HG03060 (cell line): ENCODE results near the gene STK39.

ENCODE experiments used
- ATAC-seq: cut with Tn5 transposase; IDR thresholded peaks from one replicate; pipeline ENCODE4 v1.9.1; 2021; ENCODE audit warnings: low read depth, moderate number of reproducible peaks; ENCODE audit not compliant: unreplicated experiment

Gene STK39

GRCh38 chr2:168059758-168060157, 187.6 kb downstream of the STK39 start:
- ATAC-seq = no peak

- ATAC-seq = no peak
Observed at GRCh38 chr2:168058675-168059074, 188.7 kb downstream of the STK39 start.

- ATAC-seq = no peak
Observed at GRCh38 chr2:168056242-168056787, 191.1 kb downstream of the STK39 start.

- no peak for ATAC-seq
Observed at GRCh38 chr2:168054657-168055056, 192.7 kb downstream of the STK39 start.

- ATAC-seq = no peak
Observed at GRCh38 chr2:168053676-168054075, 193.7 kb downstream of the STK39 start.

GRCh38 chr2:168052773-168053172, 194.6 kb downstream of the STK39 start:
- ATAC-seq = no peak

GRCh38 chr2:168050377-168050776, 197.0 kb downstream of the STK39 start:
- ATAC-seq = no peak

GRCh38 chr2:168049609-168050008, 197.8 kb downstream of the STK39 start:
- no peak for ATAC-seq

- ATAC-seq = no peak
Observed at GRCh38 chr2:168047091-168047690, 200.2 kb downstream of the STK39 start.

- no peak for ATAC-seq
Observed at GRCh38 chr2:168044579-168044978, 202.8 kb downstream of the STK39 start.

- ATAC-seq = no peak
Observed at GRCh38 chr2:168044176-168044575, 203.2 kb downstream of the STK39 start.

- ATAC-seq = peak; percentile 93
Observed at GRCh38 chr2:168042127-168042824, 205.1 kb downstream of the STK39 start.

GRCh38 chr2:168039881-168040280, 207.5 kb downstream of the STK39 start:
- no peak for ATAC-seq

GRCh38 chr2:168037778-168038177, 209.6 kb downstream of the STK39 start:
- no peak for ATAC-seq

- peak; percentile 59 for ATAC-seq
Observed at GRCh38 chr2:168035458-168035857, 211.9 kb downstream of the STK39 start.

- ATAC-seq = no peak
Observed at GRCh38 chr2:168034616-168035015, 212.8 kb downstream of the STK39 start.

- no peak for ATAC-seq
Observed at GRCh38 chr2:168033966-168034365, 213.4 kb downstream of the STK39 start.

- no peak for ATAC-seq
Observed at GRCh38 chr2:168032091-168032490, 215.3 kb downstream of the STK39 start.

- peak; percentile 78 for ATAC-seq
Observed at GRCh38 chr2:168030862-168031624, 216.4 kb downstream of the STK39 start.

GRCh38 chr2:168029071-168029470, 218.3 kb downstream of the STK39 start:
- ATAC-seq = no peak

GRCh38 chr2:168028362-168028761, 219.0 kb downstream of the STK39 start:
- ATAC-seq = no peak
